Effector CD4-positive, alpha-beta T cell (primary cell): ENCODE data around the gene MAD1L1.
A peak's percentile ranks its signal among the peaks of the same experiment; 100 is the strongest.

ENCODE experiments used
- DNase-seq: peaks from one replicate; pipeline ENCODE4 v3.0.0-alpha.2; 2020

MAD1L1 gene

DNA sequence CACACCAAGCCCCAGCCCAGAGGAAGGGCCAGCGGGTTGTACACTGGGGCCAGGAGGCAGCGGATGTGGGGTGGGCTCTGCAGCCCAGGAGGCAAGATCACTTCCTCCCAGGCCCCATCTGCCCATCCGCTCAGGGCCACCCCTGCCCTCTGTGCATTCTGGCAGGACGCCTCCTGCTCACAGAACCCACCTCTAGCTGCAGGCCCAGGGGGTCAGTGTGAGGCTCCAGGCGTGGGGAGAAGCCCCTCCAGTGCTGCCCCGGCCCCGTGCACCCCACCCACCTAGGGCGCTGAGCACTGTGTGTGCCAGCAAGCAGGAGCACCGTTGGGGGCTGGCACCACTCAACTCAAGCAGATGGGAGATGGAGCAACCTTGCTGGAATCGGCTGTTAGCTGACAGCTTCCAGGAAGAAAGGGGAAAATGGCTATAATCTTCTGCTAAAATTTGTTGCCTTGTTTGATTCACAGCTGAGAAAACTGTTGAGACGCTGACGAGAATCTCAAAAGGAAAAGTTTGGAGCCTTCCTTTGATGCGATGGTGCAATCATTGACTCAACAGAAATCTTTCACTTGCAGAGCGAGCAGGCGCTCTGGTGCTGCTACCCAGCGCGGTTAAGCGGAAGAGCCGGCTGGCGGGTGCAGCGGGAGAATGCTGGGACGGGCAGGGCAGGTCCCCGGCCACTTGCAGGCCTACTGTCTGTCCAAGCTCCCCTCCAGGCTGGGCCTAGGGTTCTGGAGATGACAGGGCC is 286.5 kb downstream of the MAD1L1 start:
- DNase-seq: no peak

DNA sequence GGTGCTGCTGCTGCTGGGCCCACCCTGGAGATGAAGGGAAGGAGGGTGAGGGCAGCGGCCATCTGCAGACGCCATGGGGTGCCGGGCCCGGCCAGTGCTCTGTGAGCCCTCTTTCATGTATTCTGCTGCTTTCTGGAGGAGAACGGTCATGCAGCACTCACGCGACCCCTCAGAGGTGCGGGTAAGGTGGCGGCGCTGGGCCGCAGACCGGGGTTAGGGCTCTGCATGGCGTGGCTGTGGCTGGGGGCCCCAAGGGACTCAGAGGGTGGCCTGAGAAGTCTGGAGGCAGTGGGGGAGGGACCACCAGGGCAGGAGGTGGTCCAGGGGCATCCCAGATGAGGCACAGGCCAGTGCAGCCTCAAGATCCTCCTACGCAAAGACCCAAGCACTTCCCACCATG is 287.2 kb downstream of the MAD1L1 start:
- DNase-seq: no peak

DNA sequence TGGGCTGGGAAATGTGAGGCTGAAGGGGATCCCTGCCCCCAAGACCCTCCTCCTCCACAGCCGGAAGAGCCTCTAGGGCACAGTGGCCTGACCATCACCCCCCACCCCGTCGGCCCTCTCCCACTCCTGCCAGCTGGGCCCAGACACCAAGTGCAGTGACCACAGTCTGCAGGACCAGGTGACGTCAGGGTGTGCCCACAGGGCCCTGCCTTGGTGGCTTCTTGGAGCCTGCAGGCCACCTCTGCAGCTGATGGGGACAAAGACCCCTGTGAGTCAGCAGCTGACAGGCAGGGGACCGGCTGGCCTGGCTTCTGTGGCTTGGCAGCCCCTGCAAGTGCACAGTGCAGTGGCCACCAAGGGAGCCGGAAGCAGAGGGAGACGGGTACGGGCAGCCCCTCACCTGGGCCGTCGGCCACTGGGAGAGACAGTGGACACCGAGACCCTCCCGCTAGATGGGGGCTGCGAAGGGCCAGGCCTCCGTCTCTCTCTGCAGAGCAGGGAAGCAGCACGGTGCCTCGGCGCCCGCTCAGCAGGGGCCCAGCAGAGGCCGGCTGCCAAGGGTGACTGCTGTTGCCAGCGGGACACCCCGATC is 288.0 kb downstream of the MAD1L1 start:
- no peak for DNase-seq

DNA sequence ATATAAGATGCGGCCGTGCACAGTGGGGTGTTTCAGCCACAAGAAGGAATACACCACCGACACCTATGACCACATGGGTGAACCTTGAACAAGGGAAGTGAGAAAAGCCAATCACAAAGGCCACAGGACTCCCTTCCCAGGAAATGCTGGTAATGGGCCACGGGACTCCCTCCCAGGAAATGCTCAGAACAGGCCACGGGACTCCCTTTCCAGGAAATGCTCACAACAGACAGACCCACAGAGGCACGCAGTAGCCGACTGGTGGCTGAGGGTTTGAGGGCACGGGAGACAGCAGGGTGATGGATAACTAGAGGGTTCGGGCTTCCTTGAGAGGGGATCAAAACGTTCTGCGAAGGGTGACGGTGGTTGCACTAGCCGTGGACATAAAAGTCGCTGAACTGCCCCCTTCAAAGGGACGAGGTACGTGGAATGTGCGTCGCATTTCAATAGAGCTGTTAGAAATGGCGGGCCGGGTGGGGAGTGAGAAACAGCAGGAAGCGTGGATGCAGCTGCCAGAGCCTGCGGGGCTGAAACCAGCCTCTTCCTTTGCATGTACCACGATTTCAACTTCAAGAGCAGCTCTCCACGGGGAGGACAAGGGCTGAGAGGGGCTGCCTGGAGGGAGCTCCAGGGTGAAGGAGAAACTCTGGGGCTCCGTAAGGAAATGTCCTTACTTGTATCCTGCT is 288.7 kb downstream of the MAD1L1 start:
- DNase-seq: no peak

DNA sequence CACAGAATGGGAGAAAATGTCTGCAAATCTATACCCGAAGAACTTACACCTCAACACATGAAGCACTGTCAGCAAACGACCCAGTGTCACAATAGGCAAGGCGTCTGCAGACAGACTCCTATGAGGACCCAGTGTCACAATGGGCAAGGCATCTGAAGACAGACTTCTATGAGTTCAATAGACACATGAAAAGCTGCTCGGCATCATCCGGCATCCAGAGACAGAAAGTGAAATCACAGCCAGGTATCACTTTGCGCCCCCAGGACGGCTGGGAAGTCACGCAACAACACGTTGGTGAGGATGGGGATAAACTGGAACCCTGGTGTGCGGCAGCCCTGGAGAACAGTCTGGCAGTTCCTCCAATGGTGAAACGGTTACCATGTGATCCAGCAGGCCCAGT is 289.4 kb downstream of the MAD1L1 start:
- DNase-seq: no peak

DNA sequence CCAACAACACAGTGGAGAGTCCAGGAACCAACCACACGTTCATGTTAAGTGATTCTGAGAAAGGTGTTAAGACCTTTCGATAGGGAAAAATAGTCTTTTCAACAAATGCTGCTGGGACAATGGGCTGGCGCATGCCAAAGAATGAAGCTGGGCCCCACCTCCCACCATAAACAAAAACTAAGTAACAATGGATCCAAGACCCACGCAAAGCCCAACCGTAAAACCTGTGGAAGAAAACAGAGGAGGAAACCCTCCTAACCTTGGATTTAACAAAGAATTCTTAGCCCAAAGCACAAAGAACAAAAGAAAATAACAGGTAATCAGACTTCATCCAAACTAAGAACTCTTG is 289.8 kb downstream of the MAD1L1 start:
- no peak for DNase-seq

DNA sequence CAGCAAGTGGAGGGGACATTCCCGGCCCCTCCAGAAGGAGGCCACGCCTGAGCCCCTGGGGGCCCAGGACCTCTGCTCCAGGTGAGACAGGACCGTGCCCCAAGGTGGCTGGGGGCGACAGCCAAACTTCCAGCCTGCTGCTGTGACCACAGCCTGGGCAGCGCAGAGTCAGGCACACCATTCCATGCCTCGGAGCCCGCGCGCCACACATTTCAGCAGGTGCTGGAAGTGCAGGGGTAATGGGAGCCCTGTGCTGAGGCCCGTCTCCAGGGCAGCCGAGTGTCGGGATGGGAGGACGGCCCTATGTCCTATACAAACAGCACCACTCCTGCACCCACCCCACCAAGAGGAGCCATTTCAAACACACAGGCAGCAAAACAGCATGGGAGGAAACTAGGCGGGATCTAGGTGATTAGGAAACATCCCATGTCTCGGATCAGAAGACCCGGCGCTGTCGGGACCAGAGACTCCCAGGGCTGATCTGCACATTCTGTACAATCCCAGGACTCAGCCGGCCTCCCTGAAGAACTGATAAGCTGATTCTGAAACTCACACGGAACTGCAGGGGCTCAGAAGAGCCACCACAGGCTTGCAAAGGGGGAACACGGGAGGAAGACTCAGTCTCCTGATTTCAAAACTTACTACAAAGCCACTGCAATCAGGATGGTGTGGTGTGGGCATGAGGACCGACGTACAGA is 290.4 kb downstream of the MAD1L1 start:
- no peak for DNase-seq

DNA sequence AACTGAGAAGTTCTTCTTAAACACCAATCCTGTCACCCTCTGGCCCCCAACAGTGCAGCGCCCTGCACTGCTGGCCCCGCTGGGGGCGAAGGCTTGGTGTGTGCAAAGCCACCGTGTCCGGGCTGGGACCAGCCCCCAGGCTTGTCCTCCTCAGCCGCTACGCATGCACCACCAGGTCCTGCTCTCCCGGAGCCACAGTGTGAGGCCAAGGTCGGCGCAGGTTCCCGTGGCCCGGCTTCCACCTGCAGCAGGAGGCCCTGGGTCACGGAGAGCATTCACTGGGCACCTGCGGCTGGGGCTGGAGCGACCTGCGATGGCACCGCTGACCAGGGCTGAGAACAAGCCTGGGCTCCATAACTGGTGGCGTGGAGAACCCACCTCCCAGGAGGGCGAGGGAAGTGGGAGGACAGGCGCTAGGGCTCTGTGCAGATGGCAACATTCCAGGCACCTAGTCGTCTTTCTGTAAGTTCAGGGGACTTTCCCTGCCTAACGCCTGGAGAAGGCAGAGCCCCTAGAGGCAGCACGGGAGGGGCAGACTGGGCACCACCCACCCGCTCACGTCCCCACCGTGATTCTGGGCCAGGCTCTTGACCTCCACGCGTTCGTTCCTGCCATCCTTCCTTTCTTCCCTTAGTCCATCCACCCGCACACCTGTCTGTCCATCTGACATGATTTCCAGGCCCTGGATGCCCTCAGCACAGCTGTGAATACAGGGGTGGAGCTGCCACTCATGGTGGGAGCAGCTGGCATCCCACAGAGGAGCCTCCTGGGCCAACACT is 291.1 kb downstream of the MAD1L1 start:
- no peak for DNase-seq

DNA sequence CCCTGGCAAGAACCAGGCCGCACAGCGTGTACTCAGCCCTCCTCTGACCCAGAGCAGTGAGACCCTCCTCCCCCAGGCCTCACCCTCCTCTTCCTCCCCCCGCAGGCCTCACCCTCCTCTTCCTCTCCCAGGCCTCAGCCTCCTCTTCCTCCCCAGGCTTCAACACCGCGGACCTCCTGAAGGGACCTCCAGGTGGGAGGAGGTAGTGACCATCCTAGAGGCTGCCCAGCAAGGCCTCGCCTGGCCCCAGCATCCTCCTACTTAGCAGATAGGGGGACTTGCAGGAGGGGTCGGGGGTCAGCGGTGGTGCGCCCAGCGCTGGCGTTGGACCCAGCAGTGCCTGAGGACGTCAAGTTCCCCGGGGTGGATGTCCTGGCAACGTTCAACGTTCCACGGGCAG is 291.9 kb downstream of the MAD1L1 start:
- peak; percentile 26 for DNase-seq

DNA sequence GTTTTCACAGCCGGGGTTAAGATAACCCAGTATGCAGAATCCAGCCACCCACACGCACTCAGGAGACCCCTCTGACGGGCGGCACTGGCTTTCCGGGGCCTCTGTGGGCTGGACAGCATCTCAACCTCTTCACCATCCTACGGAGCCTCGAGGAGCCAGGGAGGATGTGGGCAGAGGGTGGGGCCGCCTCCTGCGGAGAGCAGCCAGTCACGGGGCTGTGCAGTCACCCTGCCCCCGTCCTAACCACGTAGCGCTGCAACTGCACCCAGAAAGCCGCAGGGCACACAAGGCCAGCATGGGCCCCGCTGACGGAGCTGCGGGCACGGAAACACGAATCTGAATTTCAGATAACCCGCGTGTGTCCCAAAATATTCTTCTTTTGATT is 292.4 kb downstream of the MAD1L1 start:
- peak; percentile 90 for DNase-seq

DNA sequence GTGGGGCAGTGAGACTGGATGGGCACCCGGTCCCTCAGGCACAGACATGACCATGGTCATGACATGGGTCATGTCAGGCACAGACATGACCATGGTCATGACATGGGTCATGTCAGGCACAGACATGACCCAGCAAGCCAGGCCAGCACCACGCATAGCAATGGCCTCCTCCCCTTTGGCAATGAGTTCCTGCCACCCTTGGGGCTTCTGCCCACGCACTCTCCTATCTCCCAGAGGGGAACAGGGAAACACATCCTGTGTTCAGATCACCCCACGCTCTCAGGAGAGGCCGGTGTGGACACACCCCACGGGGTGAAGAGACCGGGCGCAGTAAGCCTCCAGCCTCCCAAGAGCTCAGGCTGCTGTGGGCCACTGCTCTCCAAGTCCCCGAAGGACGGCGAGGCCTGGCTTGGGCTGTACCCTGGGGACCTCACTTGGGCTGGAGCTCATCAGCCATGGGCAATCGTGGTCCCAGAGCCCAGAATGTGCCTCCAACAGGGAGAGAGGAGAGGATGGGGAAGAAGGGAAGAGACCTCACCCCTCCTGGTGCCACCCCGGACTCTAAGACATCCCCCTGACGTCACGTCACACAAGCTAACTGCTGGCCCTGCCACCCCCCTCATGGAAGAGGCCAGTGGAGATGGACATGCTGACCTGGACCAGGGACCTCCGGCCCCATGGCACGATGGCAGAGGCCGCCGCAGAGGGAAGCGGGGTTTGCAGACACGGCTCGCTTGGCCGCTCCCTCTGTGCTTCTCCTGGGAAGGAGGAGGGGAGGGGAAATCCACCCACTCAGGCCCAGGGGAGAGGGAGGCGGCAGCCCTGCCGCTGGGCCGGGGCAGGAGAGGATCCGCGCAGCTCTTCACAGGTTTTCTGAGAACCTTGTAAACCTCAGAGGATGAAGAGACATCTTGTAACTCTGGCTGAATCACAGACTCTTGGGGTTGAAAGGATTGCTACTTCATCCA is 293.0 kb downstream of the MAD1L1 start:
- DNase-seq: no peak

DNA sequence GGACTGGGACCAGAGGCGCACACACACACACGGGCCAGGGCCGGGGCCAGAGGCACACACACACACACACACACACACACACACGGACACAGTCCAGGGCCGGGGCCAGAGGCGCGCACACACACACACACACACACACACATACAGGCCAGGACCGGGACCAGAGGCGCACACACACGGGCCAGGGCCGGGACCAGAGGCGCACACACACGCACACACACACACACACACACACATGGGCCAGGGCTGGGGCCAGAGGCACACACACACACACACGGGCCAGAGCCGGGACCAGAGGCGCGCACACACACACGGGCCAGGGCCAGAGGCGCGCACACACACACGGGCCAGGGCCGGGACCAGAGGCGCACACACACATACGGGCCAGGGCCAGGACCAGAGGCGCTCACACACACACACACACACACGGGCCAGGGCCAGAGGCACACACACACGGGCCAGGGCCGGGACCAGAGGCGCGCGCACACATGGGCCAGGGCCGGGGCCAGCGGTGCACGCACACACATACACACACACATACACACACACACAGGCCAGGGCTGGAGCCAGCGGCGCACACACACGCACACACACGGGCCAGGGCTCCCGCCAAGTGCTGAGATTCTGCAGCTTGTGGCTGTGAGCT is 293.8 kb downstream of the MAD1L1 start:
- no peak for DNase-seq

DNA sequence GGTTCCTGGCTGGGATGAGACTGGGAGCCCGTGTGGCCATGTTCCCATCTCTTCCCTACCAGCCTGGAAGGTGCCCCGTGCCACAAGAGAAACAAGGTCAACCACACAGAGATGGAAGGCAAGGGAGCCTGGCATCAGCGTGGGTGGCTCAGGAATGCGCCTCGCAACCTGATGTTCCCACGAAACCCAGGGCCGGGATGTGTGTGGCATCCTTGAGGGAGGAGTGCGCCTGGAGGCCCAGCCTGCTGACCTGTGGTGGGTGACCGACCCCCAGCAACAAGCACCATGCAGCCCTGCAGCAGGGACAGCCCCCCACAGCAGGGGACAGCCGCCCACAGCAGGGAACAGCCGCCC is 295.5 kb downstream of the MAD1L1 start:
- DNase-seq: no peak

DNA sequence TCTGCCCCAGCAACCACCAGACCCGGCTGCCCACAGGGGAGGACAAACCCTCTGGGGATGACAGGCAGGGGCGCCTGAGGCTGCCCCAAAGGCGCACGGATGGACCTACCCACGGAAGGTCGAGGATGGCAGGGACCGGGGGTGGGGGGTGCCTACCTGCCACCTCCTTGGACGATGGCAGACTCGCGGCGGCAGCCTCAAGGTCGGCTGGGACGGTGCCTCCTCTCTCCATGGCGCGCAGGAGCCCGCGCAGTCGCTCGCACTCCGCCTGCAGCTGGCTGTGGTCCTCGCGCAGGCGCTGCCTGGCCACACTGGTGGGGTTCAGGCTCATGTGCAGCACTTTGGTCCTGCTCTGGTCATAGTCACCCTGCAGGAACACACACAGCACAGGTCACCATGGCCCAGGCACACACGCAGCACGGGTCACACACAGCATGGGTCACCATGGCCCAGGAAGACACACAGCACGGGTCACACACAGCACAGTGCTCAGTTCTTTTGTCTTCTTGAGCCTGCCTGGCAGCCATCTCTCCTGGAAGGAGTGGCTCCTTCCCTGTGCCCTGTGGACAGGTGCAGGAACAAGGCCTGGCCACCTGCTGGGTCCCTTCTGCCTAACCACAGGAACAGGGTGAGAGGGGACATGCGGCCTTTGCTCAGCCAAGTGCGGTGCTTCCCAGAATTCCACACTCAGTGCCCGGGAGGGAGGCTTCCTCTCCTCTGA is 296.1 kb downstream of the MAD1L1 start:
- no peak for DNase-seq

DNA sequence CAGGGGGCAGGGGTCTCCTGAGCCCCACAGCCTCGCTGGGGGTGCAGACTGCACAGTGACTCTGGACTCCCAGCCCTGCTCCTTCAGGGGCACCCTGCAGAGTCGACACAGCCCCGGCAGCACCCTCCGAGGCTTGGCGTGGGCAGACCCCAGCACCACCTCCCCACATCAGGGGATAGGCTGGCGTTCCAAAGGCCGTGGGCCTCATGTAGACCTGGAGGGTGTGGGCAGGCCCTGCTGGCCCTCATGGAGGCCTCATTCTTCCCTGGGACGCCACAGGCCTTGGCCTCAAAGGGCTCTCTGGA is 296.8 kb downstream of the MAD1L1 start:
- no peak for DNase-seq

DNA sequence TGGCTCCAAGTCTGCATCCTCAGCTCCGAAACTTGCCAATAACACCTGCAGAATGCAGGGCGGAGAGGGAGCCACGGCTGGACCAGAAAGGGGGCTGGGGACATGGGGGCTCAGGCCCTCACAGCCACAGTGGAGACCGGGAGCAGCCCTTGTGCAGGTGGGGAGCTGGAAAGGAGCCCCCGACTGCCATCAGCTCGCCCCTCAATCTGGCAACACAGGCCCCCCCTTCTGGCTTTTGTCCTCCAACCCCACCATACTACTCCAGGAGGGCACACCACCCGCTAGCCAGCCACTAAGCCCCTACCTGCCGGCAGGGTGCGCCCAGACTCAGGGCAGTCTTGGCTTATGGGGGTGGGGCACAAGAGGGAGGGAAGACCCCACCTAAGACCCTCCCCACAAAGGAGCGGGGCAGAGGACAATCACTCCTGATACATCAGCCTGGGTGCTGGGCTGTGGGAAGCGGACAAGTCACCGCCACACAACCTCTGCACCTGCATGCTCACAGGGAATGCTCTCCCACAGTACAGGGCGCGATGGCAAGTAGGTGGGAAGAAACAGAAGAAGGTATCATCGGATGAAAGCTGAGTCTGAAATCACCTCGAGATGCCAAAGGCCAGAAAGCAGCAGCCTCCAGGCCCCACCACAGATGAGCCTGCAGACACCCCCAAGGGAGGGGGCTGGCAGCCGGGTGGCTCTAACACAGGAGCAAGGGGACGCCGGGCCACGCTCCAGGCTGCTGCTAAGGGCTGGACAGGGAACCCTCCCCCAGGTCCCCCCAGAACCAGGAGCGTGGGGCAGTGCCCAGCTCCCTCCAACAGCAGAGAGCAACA is 297.4 kb downstream of the MAD1L1 start:
- no peak for DNase-seq

DNA sequence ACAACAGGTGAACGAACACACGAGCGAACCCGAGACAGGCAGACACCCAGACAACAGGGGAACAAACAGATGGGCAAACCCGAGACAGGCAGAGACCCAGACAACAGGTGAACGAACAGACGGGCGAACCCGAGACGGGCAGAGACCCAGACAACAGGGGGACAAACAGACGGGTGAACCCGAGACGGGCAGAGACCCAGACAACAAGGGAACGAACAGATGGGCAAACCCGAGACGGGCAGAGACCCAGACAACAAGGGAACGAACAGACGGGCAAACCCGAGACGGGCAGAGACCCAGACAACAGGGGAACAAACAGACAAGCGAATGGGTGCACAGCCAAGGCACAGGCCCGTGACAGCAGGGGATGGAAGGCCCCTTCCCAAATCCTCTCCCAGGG is 298.0 kb downstream of the MAD1L1 start:
- no peak for DNase-seq

DNA sequence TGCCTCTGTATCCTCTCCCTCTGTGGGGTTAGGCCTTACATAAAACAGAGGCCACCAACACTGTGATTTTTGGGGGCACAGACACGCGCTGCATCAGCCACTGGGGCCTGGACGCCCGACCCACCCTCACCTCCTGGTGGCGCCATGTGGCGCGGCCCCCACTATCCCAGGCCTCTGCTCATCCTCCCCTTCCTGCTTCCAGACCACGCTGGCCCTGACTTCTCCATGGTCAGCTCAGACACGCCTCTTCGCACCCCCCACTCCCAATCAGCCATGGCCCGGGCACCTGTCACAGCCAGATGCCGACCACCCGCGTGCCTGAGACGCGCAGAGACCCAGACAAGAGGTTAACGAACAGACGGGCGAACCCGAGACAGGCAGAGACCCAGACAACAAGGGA is 298.7 kb downstream of the MAD1L1 start:
- DNase-seq: no peak

DNA sequence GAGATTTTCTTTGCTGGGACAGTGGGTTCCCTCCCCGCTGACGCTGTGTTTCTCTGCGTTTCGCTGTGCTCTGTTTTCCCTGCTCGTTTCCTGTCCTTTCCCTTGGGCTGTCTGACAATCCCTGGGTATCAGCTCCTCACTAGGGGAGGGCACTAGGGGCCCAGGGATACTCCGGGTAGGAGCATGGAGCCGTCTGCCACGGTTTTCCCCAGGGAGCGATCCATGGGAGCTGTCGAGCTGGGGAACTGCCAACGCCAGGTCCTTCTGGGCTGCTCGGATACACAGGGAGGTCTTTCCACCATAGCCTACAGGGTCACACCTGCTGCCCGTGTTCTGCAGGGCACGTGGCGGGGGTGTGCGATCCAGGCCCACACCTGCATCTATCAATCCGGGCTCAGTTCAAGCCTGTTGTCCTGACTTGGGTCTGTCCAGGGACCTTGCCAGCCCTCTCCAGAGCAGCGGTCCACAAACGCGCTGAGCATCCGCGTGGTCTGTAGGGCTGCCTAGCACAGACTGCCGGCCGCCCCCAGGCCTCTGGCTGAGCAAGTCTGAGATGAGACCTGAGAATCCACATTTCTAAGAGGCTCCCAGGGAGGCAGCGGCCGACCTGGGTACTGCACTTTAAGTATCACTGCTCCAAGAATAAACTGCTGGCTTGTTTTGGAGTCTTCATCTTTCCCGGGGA is 299.5 kb downstream of the MAD1L1 start:
- no peak for DNase-seq
